HepG2 (cell line): ENCODE data around the gene TUBB. TPM values are rescaled to one million over a fixed set of nuclear protein-coding genes. Genes with fewer than 3 reads are reported as not detected.

Source experiments
- HMG20A ChIP-seq: IDR thresholded peaks from 2 replicates; pipeline ENCODE4 v1.6.1; 2016; ENCODE audit warnings: borderline replicate concordance
- NFE2 ChIP-seq: sonication (generic); formaldehyde crosslinking; IDR thresholded peaks from 2 replicates; pipeline ENCODE4 v1.4.0; 2020; ENCODE audit warnings: missing genetic modification reagents
- NFE2L2 ChIP-seq: fragments of 150-350 bp; IDR thresholded peaks from 2 replicates; pipeline ENCODE4 v1.6.1; 2014; ENCODE audit warnings: low read length
- NFIB ChIP-seq: sonication (generic); formaldehyde crosslinking; IDR thresholded peaks from 2 replicates; pipeline ENCODE4 v1.9.0; 2021; ENCODE audit warnings: missing genetic modification reagents, mild to moderate bottlenecking, borderline replicate concordance
- NFKB2 ChIP-seq: sonication (generic); formaldehyde crosslinking; IDR thresholded peaks from 2 replicates; pipeline ENCODE4 v1.4.0; 2020; ENCODE audit warnings: missing genetic modification reagents, borderline replicate concordance
- SIN3B ChIP-seq: fragments of 150-350 bp; IDR thresholded peaks from 2 replicates; pipeline ENCODE4 v1.6.1; 2014; ENCODE audit warnings: low read length
- SMAD3 ChIP-seq: sonication (generic); formaldehyde crosslinking; IDR thresholded peaks from 2 replicates; pipeline ENCODE4 v1.4.0; 2020; ENCODE audit warnings: missing genetic modification reagents
- SRSF4 ChIP-seq: fragments of 200-400 bp; formaldehyde crosslinking; IDR thresholded peaks from one replicate; pipeline ENCODE4 v1.6.1; 2018; ENCODE audit warnings: mild to moderate bottlenecking, low read depth, low read length, moderate library complexity; ENCODE audit not compliant: poor library complexity, severe bottlenecking
- UBTF ChIP-seq: sonication (generic); formaldehyde crosslinking; IDR thresholded peaks from 2 replicates; pipeline ENCODE4 v1.4.0; 2020; ENCODE audit warnings: mild to moderate bottlenecking, missing genetic modification reagents
- XRCC5 ChIP-seq: fragments of 200-400 bp; formaldehyde crosslinking; optimal IDR thresholded peaks from 2 replicates; pipeline ENCODE3; 2017; ENCODE audit warnings: mild to moderate bottlenecking, low read length
- ZBTB40 ChIP-seq, 2 experiments: fragments of 450-650 bp in 1 of 2; sonication (generic) in 1 of 2; formaldehyde crosslinking in 1 of 2; IDR thresholded peaks; 2 replicates each; pipeline versions ENCODE4 v1.6.1 to v1.8.0; 2016 to 2022; ENCODE audit warnings: antibody characterized with exemption in 1 of 2, mild to moderate bottlenecking in 1 of 2, missing genetic modification reagents in 1 of 2
- ZFX ChIP-seq: sonication (generic); formaldehyde crosslinking; IDR thresholded peaks from 2 replicates; pipeline ENCODE4 v1.4.0; 2020; ENCODE audit warnings: mild to moderate bottlenecking, low read depth, missing genetic modification reagents, moderate library complexity
- ZFYVE20 ChIP-seq: sonication (generic); formaldehyde crosslinking; IDR thresholded peaks from 2 replicates; pipeline ENCODE4 v1.8.0; 2023; ENCODE audit warnings: low read depth, mild to moderate bottlenecking, moderate library complexity, missing genetic modification reagents, borderline replicate concordance
- ZNF136 ChIP-seq: sonication (generic); formaldehyde crosslinking; IDR thresholded peaks from 2 replicates; pipeline ENCODE4 v1.8.1; 2022; ENCODE audit warnings: low read depth, mild to moderate bottlenecking, moderate library complexity, missing genetic modification reagents
- ZNF234 ChIP-seq: sonication (generic); formaldehyde crosslinking; conservative IDR thresholded peaks from 2 replicates; pipeline ENCODE4 v1.5.1; 2020; ENCODE audit warnings: mild to moderate bottlenecking, missing genetic modification reagents
- ZNF7 ChIP-seq: IDR thresholded peaks from 2 replicates; pipeline ENCODE4 v1.6.1; 2016; ENCODE audit warnings: missing biosample characterization, missing genetic modification reagents
- ZNF740 ChIP-seq: sonication (generic); formaldehyde crosslinking; IDR thresholded peaks from 2 replicates; pipeline ENCODE4 v1.4.0; 2020; ENCODE audit warnings: missing genetic modification reagents
- polyA plus RNA-seq, 8 experiments: library from polyadenylated mRNA; depleted of rRNA in 3 of 8; stranded (reverse) in 7 of 8; unstranded in 1 of 8; fragments of >200 nt; fragmentation: Illumina TruSeq in 4 of 8; extraction: Trizol in 4 of 8; gene quantifications; 2 replicates each; pipeline versions ENCODE4 v1.2.1 to v1.2.3, GENCODE V29; 2011 to 2016; ENCODE audit warnings: low read depth in 4 of 8, missing spikeins in 1 of 8, mixed read lengths in 1 of 8; ENCODE audit not compliant: insufficient read depth in 1 of 8
- total RNA-seq, 5 experiments: library from RNA; depleted of rRNA; stranded (reverse); fragments of >200 nt; fragmentation: Illumina TruSeq; extraction: Trizol; gene quantifications; 2 replicates each; pipeline ENCODE4 v1.2.3, GENCODE V29; 2016; ENCODE audit warnings: low read depth in 1 of 5

Gene TUBB
- total and polyA plus RNA-seq, 2 of the 13 experiments (the other 11 are each of a cell fraction or from before 2014, with no cell fraction given) = 911 to 1,163 TPM

GRCh38 chr6:30672445-30673253 lies 47.5 kb upstream of the TUBB start, which contains the start of gene DHX16 (continued):
- no peak for TF ChIP-seq ZBTB40 (IDR thresholded peaks at IDR 0.05)
- TF ChIP-seq ZBTB40 (CRISPR knock-in tag; IDR thresholded peaks at IDR 0.05) = peak; percentile 76
- TF ChIP-seq NFIB = no peak; the same call in 1 of the 2 replicates
- TF ChIP-seq ZNF136 (CRISPR knock-in tag) = peak; percentile 97
- no peak for TF ChIP-seq SRSF4
- no peak for TF ChIP-seq ZNF7 (CRISPR knock-in tag)
- TF ChIP-seq NFE2 (CRISPR knock-in tag) = no peak
- peak; percentile 33; the same call in 1 of the 2 replicates for TF ChIP-seq HMG20A (CRISPR knock-in tag)
- 0 out of 2 replicates have a peak, but pooled peaks have one; percentile 58 for TF ChIP-seq SIN3B
- no peak for TF ChIP-seq NFE2L2
- peak; percentile 87 for TF ChIP-seq ZFX (CRISPR knock-in tag)
- TF ChIP-seq ZNF234 (CRISPR knock-in tag) = no peak
- no peak for TF ChIP-seq ZNF740 (CRISPR knock-in tag)
- peak; percentile 94 for TF ChIP-seq XRCC5
- TF ChIP-seq SMAD3 = peak; percentile 98
- peak; percentile 83 for TF ChIP-seq NFKB2
- TF ChIP-seq UBTF (CRISPR knock-in tag) = peak; percentile 93
- no peak for TF ChIP-seq ZFYVE20 (CRISPR knock-in tag)
